H9 (cell line): ENCODE measurements around the gene GOLGA8N. TPM values are rescaled to one million over a fixed set of nuclear protein-coding genes. Genes with fewer than 3 reads are reported as not detected.

Source experiments
- DNase-seq: peaks from one replicate; pipeline ENCODE4 v3.0.0-alpha.2; 2017
- H2AFZ ChIP-seq: one replicate; pipeline ENCODE4 v1.6.1; 2013; ENCODE audit warnings: mild to moderate bottlenecking, low read length, control low read depth, moderate library complexity
- H2AK5ac ChIP-seq: 2 replicates; pipeline ENCODE4 v1.6.1; 2013; ENCODE audit warnings: low read length, control low read depth, mixed read lengths; ENCODE audit not compliant: insufficient read length
- H2BK120ac ChIP-seq: one replicate; pipeline ENCODE4 v1.6.1; 2013; ENCODE audit warnings: low read depth, mild to moderate bottlenecking, low read length, control low read depth, inconsistent platforms; ENCODE audit not compliant: poor library complexity, severe bottlenecking
- H2BK12ac ChIP-seq: 2 replicates; pipeline ENCODE4 v1.6.1; 2013; ENCODE audit warnings: low read length, control low read depth, mixed read lengths, low read depth; ENCODE audit not compliant: insufficient read length
- H2BK15ac ChIP-seq: 2 replicates; pipeline ENCODE4 v1.6.1; 2013; ENCODE audit warnings: low read depth, low read length, control low read depth
- H2BK20ac ChIP-seq: one replicate; pipeline ENCODE4 v1.6.1; 2013; ENCODE audit warnings: low read depth, mild to moderate bottlenecking, low read length, control low read depth, inconsistent platforms; ENCODE audit not compliant: poor library complexity, severe bottlenecking
- H2BK5ac ChIP-seq: 2 replicates; pipeline ENCODE4 v1.6.1; 2013; ENCODE audit warnings: low read length, control low read depth, mixed read lengths; ENCODE audit not compliant: insufficient read length
- H3K14ac ChIP-seq: 2 replicates; pipeline ENCODE4 v1.6.1; 2013; ENCODE audit warnings: low read length, control low read depth; ENCODE audit not compliant: insufficient read depth
- H3K18ac ChIP-seq: 2 replicates; pipeline ENCODE4 v1.6.1; 2013; ENCODE audit warnings: low read depth, mild to moderate bottlenecking, mixed read lengths, low read length, control low read depth; ENCODE audit not compliant: insufficient read length
- H3K23ac ChIP-seq: 2 replicates; pipeline ENCODE4 v1.6.1; 2013; ENCODE audit warnings: low read length, control low read depth, mixed read lengths, low read depth; ENCODE audit not compliant: insufficient read length
- H3K23me2 ChIP-seq: 2 replicates; pipeline ENCODE4 v1.6.1; 2013; ENCODE audit warnings: low read depth, mild to moderate bottlenecking, mixed read lengths, low read length, control low read depth; ENCODE audit not compliant: insufficient read length, poor library complexity, severe bottlenecking
- H3K27ac ChIP-seq: 2 replicates; pipeline ENCODE4 v1.5.1; 2013; ENCODE audit warnings: low read length, control low read depth, mixed read lengths, low read depth; ENCODE audit not compliant: insufficient read length
- H3K27me3 ChIP-seq: 2 replicates; pipeline ENCODE4 v1.6.1; 2013; ENCODE audit warnings: low read length, control low read depth, inconsistent platforms; ENCODE audit not compliant: insufficient read depth
- H3K4ac ChIP-seq: 2 replicates; pipeline ENCODE4 v1.6.1; 2013; ENCODE audit warnings: low read depth, mild to moderate bottlenecking, control low read depth, inconsistent platforms, low read length, moderate library complexity
- H3K4me1 ChIP-seq: 2 replicates; pipeline ENCODE4 v1.6.1; 2013; ENCODE audit warnings: low read length, control low read depth, inconsistent platforms; ENCODE audit not compliant: insufficient read depth
- H3K4me2 ChIP-seq: 2 replicates; pipeline ENCODE4 v1.6.1; 2013; ENCODE audit warnings: low read length, control low read depth, mixed read lengths; ENCODE audit not compliant: insufficient read length, insufficient read depth
- H3K56ac ChIP-seq: 2 replicates; pipeline ENCODE4 v1.6.1; 2013; ENCODE audit warnings: low read depth, mild to moderate bottlenecking, mixed read lengths, low read length, control low read depth; ENCODE audit not compliant: insufficient read length
- H3K79me1 ChIP-seq: 2 replicates; pipeline ENCODE4 v1.6.1; 2013; ENCODE audit warnings: low read depth, mild to moderate bottlenecking, moderate library complexity, low read length, control low read depth, inconsistent platforms; ENCODE audit not compliant: insufficient read depth, poor library complexity, severe bottlenecking
- H3K79me2 ChIP-seq: 2 replicates; pipeline ENCODE4 v1.6.1; 2013; ENCODE audit warnings: low read length, control low read depth, inconsistent platforms; ENCODE audit not compliant: insufficient read depth
- H3K9ac ChIP-seq: 2 replicates; pipeline ENCODE4 v1.6.1; 2013; ENCODE audit warnings: low read length, control low read depth, mixed read lengths; ENCODE audit not compliant: insufficient read length; ENCODE audit errors: extremely low read depth
- H3K9me3 ChIP-seq: one replicate; pipeline ENCODE4 v1.6.1; 2013; ENCODE audit warnings: low read depth, low read length, inconsistent platforms; ENCODE audit not compliant: control insufficient read depth
- H3T11ph ChIP-seq: one replicate; pipeline ENCODE4 v1.6.1; 2013; ENCODE audit warnings: mild to moderate bottlenecking, low read length, control low read depth, inconsistent platforms
- H4K20me1 ChIP-seq: one replicate; pipeline ENCODE4 v1.6.1; 2013; ENCODE audit not compliant: control insufficient read depth, insufficient read length, insufficient read depth
- H4K5ac ChIP-seq: 2 replicates; pipeline ENCODE4 v1.6.1; 2013; ENCODE audit warnings: low read depth, mild to moderate bottlenecking, mixed read lengths, low read length, control low read depth; ENCODE audit not compliant: insufficient read length
- H4K8ac ChIP-seq: replicated peaks from 2 replicates; pipeline ENCODE4 v1.6.1; 2013; ENCODE audit warnings: low read length, control low read depth, mixed read lengths, low read depth; ENCODE audit not compliant: insufficient read length
- H4K91ac ChIP-seq: 2 replicates; pipeline ENCODE4 v1.6.1; 2013; ENCODE audit warnings: low read depth, mild to moderate bottlenecking, moderate library complexity, mixed read lengths, low read length, control low read depth; ENCODE audit not compliant: insufficient read length
- H3K27ac Mint-ChIP-seq, 3 experiments: 2 replicates in 2 of 3; 3 replicates in 1 of 3; pipeline ENCODE4 v1.8.0; 2020 to 2021; ENCODE audit warnings: mixed read lengths in 3 of 3, mild to moderate bottlenecking in 1 of 3, moderate library complexity in 1 of 3
- H3K27me3 Mint-ChIP-seq: 2 replicates; pipeline ENCODE4 v1.8.0; 2021; ENCODE audit warnings: low read depth, mild to moderate bottlenecking, moderate library complexity, mixed read lengths
- H3K36me3 Mint-ChIP-seq, 3 experiments: 2 replicates in 2 of 3; 3 replicates in 1 of 3; pipeline ENCODE4 v1.8.0; 2020 to 2021; ENCODE audit warnings: low read depth in 3 of 3, mixed read lengths in 3 of 3; ENCODE audit not compliant: insufficient read depth in 1 of 3
- H3K4me1 Mint-ChIP-seq, 2 experiments: 2 replicates each; pipeline ENCODE4 v1.8.0; 2020; ENCODE audit warnings: mixed read lengths in 2 of 2
- H3K4me3 Mint-ChIP-seq, 2 experiments: 2 replicates in 1 of 2; 3 replicates in 1 of 2; pipeline ENCODE4 v1.8.0; 2020 to 2021; ENCODE audit warnings: mild to moderate bottlenecking in 2 of 2, mixed read lengths in 2 of 2, moderate library complexity in 1 of 2
- H3K9me3 Mint-ChIP-seq, 2 experiments: 2 replicates in 1 of 2; 3 replicates in 1 of 2; pipeline ENCODE4 v1.8.0; 2020; ENCODE audit warnings: mild to moderate bottlenecking in 2 of 2, mixed read lengths in 2 of 2, moderate library complexity in 1 of 2
- CTCF ChIP-seq: fragments of 200-600 bp; sonication (generic); conservative IDR thresholded peaks from 3 replicates; pipeline ENCODE4 v1.8.0; 2021; ENCODE audit warnings: antibody characterized with exemption, mild to moderate bottlenecking
- WGBS: extraction: QIAGEN DNeasy Blood & Tissue Kit; methylation state at CpG from one replicate; pipeline ENCODE4 v1.1.7; 2013; ENCODE audit warnings: missing lambda C conversion rate, low lambda C conversion rate, mixed read lengths; ENCODE audit not compliant: insufficient read length; ENCODE audit errors: extremely low coverage; 5-methylcytosine and 5-hydroxymethylcytosine counted together
- total RNA-seq: library from RNA; stranded (reverse); gene quantifications from 2 replicates; pipeline ENCODE4 v1.2.1, GENCODE V29; 2021

Gene GOLGA8N
- total RNA-seq, 1 experiment from 2014 or later = 0.50 TPM

DNA sequence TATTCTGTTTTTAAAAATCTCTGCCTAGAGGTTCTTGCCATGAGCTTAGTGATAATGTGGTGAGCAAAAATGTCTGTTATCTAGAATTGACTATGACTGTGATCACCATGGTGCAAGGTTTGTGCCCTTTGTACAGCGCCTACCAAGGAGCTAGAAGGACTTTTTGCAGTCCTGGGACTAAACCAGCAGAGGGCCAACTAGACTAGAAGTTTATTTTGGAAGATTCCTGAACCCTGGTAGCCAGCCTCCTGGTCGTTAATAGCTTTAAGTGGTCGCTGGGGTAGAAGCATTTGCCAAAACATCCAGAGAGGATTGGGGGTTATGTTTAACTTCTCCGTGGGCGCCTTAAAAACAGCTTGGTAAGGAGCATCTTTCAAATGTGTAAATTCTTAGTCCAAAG, 56.1 kb downstream of the GOLGA8N start:
- Histone ChIP-seq H3K56ac (no peak overlapping the region), H2BK5ac (no peak overlapping the region), H3K14ac (no peak overlapping the region), H2AFZ (no peak overlapping the region), H3K4ac (no peak overlapping the region), H3K18ac (no peak overlapping the region), H3K4me2 (no peak overlapping the region), H3K79me2 (no peaks in the 10 kb centered on the region), H3K23ac (no peak overlapping the region), H4K5ac (no peak overlapping the region), H4K8ac (no peak overlapping the region), H3K4me1 (no peaks in the 10 kb centered on the region), H3T11ph (no peak overlapping the region), H3K23me2 (no peaks in the 10 kb centered on the region), H2AK5ac (no peak overlapping the region), H2BK20ac (no peak overlapping the region), H3K27ac (no peak overlapping the region), H4K91ac (no peak overlapping the region), H3K9me3 (no peaks in the 10 kb centered on the region), H3K79me1 (no peaks in the 10 kb centered on the region), H3K27me3 (no peaks in the 10 kb centered on the region), H3K9ac (no peak overlapping the region), H2BK15ac (no peak overlapping the region), H2BK12ac (no peak overlapping the region), H4K20me1 (no peaks in the 10 kb centered on the region), H2BK120ac (no peak overlapping the region)
- Mint-ChIP-seq H3K36me3 (peaks cover 3 to 31% (median 8%) of the 10 kb centered on the region in 3 experiments; a peak in 6 of 7 replicates), H3K27ac (peak overlapping the region in 2 of 3 experiments; percentile 4 to 45; a peak in 1 of 7 replicates), H3K27me3 (no peaks in the 10 kb centered on the region), H3K9me3 (no peaks in the 10 kb centered on the region; a peak in 1 of 5 replicates), H3K4me1 (peaks cover 33 to 35% of the 10 kb centered on the region in 2 experiments), H3K4me3 (no peak overlapping the region)
- WGBS = no CpG with 5 or more reads among the region's 5 CpGs
- TF ChIP-seq CTCF = peak; percentile 66
- DNase-seq = no peak
